Cardiac septum (tissue), 1 donor: ENCODE data around the gene NFAM1. TPM values are rescaled to one million over a fixed set of nuclear protein-coding genes. Genes with fewer than 3 reads are reported as not detected.

Source experiments
- DNase-seq: peaks from one replicate; pipeline ENCODE4 v3.0.0-alpha.2; 2020; ENCODE audit warnings: low spot score
- intact Hi-C: fragments of 100-400 bp; cut with DNase I; formaldehyde crosslinking; loops from one replicate; pipeline ENCODE4 v1.14.0; 2022
- total RNA-seq: library from RNA; stranded (reverse); fragmentation: NEBNext Ultra II Directional; extraction: Animal tissue kit (Norgen Biotek cat#: 25700); gene quantifications from one replicate; pipeline ENCODE4 v1.2.1, GENCODE V29; 2021
- donor health status: DM: no; HTN: no; CAD: no.

NFAM1 gene
- total RNA-seq, 1 donor from 2014 or later: 1.5 TPM

DNA sequence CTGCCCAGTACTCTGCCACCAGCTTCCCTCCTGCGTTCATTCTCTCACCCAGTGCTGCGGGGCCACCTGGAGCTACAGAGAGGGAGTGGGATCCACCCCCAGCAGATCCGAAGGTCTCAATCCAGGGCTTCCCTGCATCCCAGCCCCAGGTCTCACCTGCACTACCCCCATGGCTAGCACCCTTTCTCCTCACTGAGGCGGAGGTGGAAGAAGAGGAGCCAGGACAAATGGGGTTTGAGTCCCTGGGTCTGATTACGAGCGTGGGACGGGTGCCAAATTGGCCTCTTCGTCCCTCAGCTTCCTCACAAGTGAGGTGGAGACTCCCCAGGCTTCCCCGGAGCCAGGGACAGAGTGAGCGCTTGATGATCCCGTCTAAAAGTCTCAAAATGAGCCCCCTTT is 64.2 kb downstream of the NFAM1 start:
- intact Hi-C loops: no loop called here
- DNase-seq: no peak

DNA sequence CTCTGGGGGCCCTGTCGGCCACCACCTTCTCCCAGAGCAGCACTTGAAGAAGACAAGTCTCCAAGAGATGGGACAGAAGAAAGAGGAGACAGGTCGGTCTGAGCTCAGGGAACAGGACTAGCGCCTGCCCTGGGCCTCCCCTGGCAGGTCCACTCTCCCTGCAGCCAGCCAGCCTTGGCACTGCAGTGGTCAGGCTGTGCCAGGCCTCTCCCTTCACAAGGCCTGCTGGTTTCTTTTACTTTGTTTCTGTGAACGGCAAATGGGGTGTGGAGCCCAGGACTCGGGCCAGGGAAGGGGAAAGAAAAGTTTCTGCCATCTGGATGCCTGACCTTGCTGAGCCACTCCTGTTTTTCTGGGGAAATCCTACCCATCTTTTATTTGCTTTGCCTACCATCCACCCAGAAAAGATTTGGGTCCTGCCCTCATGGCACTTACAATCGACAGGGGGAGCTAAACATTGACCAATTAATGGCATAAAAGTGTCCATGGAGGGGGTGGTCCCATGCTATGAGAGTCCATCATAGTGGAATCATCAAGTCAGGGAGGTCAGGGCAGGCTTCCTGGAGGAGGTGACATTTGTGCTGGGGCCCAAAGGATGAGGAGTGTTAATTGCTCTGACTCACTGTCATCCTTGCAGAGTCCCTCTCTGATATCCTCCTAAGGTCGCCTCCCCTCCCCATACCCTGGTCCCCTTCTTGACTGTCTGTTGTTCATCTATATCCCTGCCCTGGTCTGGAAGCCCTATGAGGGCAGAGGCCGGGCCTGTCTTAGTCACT is 65.2 kb downstream of the NFAM1 start:
- intact Hi-C loops: no loop called here
- no peak for DNase-seq

DNA sequence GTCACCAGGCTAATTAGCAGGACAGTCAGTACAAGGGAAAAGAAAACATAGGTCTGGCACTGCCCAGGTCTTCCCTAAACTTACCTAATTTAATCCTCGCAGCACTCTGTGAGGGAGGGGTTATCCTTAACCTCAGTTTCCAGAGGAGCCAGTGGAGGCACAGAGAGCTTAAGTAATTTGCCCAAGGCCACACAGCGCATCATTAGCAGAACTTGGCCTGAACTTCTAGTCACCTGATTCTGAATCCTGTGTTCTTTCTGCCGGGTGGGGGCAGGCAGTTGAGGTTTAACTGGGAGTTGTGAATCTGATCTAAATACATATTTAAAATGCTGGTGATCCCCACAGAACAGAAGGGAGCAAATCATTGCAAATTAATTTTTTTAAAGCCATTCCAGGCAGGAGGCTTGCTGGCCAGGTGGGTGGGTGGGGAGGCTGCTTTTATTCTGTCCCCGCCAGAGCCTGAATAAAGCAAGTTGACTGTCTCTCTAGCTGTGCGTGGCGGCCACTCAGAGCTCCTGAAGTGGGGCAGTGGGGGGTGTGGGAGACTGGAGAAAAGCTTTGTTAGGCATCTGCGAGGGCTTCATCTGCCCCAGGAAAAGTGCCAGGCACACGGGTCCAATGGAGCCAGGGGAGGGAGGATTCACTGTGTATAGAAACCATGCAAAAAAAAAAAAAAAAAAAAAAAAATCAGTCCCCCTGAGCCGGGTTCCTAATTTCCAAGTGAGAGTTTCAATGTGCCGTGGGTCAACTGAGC is 66.1 kb downstream of the NFAM1 start:
- DNase-seq: no peak
- intact Hi-C loops: no loop called here

DNA sequence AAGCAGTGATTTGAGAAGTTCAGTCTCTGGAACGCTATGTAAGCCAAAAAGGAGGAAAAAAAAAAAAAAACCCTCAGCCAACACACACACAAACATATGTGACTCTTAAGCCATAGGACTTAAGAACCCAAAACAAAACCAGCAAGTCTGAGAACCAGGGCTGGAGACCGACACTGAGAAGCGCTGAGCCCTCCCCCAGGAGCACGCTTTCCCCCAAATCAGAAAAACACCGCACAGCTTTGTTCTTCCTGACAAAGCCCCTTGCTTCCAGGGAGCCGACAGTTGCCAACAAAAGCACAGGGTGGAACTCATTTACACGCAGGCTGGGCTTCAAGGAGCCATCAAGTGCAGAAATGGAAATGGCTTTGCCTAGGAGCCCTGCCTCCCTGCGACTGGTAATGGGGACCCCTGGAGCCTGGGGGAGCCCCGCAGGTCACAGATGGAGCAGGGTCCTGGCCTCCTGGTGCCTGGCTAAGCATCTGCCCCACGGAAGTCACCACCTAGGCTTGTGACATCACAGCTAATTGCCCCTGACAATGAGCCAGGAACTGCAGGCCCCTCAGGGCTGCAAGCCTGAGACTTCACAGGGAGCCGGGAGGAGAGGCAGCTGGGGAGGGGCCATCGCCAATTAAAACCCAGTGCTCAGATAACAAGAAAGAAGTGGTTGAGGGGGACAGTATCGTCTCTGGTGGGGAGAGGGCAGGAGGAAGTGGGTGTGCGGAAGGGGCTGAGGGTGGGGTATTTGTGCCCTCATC is 66.9 kb downstream of the NFAM1 start:
- no peak for DNase-seq
- intact Hi-C loops: no loop called here

DNA sequence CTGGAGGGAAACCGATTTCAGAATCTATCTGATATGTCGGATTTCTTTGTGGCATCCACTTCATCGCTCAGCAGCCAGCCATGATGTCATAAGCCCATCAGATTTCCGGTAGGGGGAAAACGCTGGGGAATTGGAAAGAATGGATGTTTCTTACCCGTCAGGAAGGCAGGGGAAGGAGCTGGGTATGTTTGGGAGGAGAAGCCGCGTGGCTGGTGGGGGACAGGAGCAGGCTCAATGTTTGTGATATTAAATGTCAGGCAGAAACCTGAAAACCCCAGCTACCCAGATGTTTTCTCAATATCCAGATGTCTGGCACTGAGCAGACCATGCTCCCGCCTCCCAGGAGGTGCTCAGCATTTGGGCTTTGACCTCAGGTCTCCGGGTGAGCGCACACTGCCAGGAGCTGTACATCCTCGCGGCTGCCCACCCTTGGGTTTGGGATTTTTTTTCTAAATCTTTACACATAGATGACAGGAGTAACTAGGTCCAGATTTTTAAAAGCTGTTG is 67.5 kb downstream of the NFAM1 start:
- DNase-seq: no peak
- intact Hi-C loops: no loop called here

DNA sequence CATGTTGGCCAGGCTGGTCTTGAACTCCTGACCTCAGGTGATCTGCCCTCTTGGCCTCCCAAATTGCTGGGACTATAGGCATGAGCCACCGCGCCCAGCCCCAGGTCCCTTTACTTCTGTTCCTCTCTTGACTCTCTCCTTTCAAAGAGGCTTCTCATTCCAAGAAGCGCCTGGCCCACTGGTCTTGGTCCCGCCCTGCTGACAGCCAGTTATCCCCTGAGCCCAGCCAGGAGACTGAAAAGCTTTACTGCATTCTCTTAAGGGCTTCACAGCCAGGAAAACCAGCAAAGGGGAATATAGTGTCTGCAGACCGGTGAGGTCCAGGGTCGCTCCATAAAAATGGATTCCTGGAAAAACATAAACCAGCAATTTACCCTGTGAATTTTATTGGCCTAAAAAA is 68.3 kb downstream of the NFAM1 start:
- no peak for DNase-seq
- intact Hi-C loops: no loop called here

DNA sequence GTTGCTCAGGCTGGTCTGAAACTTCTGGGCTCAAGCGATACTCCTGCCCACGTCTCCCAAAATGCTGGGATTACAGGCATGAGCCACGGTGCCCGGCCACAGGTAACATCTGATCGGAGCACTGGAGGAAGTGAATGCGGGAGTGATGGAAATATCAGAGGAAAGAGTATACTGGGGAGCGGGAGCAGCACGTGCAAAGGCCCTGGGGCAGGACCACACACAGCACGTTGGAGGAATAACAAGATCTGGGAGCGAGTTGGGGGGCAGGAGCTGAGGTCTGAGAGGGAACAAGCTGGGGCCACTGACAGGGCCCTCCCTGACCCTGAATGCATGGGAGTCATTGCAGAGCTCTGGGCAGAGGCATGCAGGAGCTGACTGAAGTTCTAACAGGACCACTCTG is 70.7 kb downstream of the NFAM1 start:
- DNase-seq: no peak
- intact Hi-C loops: no loop called here

DNA sequence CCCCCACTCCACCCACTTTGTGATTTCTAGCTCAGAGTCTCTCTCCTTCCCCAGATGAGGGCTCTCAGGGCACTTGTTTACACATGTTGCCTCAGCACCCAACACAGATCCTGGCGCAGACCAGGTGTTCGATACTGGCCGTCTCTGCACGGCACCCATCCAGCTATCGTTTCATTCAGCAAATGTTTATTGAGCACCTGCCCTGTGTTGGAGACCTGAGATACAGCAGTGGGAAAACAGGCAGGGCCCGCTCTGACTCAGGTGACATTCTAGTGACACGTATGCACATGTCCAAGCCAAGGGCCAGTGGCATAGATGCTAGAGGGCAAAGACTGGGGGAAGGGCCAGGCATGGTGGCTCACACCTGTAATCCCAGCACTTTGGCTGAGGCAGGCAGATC is 71.9 kb downstream of the NFAM1 start:
- DNase-seq: no peak
- intact Hi-C loops: no loop called here

DNA sequence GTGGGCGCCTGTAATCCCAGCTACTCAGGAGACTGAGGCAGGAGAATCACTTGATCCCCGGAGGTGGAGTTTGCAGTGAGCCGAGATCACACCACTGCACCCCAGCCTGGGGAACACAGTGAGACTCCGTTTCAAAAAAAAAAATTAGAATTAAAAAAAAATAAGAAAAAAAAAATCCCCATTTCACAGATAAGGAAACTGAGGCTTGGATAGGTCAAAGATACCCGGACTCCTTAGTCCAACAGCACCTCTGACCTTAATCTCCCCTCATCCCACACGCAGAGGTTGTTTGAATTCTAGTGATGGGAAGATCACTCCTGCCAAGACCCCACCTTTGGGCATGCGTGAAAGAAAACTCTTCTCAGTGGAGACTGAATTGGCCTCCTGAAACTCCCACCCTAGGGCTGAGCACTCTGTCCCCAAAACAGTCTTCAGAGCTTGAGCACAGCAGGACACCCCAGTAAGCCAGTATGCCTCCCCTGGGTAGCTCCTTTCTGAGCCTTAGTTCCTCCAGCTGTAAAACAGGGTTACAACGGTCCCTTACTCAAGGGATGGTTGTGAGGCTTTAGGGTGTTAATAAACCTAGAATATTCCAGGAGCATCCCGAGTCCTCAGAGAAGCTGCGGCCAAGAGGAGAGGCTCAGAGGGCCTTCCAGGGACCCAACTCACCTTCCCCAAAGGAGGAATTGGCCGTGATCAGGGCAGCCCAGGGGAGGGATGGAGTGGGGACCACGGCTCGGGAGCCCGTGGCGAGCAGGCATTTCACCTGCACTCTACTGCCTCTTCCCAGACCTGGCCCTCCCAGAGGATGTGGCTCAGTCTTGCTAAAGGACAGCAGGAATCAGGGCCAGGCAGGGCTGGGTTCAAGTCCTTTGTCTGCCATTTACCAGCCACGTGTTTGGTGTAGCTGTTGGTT is 73.3 kb downstream of the NFAM1 start:
- DNase-seq: no peak
- intact Hi-C loops: no loop called here

DNA sequence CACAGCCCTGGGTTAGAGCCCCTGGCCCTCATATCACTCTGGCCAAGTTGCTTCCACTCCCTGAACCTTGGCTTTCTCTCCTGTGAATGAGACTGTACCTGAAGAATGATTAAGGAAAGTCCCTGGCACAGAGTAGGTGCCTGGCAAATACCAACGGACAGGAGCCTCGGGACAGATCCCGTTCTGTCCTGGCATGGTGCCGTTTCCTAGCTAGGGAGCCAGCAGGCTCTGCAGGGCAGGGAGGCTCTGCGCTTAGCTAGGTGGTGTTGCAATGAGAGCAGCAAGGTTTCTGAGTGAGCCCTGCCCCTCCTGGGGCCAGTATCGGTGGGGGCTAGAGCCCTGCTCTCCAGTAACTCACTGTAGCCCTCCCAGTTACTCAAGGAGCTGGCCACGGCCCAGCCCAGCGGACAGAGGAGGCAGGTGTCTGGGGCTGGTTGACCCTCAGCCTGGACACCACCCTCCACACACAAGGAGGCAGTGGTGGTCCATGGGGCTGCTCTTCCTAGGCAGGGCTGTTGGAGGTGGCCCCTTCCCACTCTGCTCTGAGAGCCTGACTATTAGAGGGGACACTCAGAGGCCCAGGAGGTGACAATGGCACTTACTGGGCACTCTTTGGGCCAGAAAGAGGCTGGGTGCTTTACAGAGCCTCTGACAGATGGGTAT is 74.4 kb downstream of the NFAM1 start:
- intact Hi-C loops: no loop called here
- DNase-seq: no peak

DNA sequence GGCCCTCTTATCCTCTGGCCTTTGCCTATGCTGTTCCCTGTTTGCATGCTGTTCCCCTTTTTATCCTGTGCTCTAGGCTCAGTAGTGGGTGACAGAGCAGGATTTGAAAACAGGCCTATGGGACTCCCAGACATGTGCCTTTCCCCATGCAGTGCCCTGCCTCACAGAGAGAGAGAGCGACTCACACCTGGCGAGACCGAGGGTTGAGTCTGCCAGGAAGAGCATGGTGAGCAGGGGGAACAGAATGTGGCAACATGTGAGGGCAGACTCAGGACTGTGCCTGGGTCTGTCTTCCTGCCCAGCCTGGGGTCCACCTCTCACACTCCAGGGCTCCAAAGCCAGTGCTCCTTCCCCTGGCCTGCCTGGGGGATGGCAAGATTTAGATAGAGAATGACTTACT is 75.0 kb downstream of the NFAM1 start:
- intact Hi-C loops: no loop called here
- DNase-seq: no peak

DNA sequence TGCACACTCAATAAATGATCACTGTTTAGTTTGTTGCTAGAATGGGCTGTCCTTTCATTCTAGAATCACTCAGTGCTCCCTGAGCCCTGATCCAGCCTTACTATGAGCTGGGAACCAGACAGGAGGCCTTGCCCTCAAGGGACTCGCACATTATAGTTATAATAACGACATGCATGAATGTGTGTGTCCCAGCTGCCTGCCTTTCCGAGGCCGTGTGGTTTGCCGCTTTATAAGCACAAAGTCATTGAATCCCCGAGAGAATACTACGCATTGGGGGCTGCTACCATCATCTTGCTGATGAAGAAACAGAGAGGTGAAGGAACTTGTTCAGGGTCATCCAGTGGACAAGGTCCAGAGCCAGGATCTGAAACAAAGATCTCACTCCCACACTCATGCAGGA is 75.7 kb downstream of the NFAM1 start:
- intact Hi-C loops: no loop called here
- DNase-seq: no peak

DNA sequence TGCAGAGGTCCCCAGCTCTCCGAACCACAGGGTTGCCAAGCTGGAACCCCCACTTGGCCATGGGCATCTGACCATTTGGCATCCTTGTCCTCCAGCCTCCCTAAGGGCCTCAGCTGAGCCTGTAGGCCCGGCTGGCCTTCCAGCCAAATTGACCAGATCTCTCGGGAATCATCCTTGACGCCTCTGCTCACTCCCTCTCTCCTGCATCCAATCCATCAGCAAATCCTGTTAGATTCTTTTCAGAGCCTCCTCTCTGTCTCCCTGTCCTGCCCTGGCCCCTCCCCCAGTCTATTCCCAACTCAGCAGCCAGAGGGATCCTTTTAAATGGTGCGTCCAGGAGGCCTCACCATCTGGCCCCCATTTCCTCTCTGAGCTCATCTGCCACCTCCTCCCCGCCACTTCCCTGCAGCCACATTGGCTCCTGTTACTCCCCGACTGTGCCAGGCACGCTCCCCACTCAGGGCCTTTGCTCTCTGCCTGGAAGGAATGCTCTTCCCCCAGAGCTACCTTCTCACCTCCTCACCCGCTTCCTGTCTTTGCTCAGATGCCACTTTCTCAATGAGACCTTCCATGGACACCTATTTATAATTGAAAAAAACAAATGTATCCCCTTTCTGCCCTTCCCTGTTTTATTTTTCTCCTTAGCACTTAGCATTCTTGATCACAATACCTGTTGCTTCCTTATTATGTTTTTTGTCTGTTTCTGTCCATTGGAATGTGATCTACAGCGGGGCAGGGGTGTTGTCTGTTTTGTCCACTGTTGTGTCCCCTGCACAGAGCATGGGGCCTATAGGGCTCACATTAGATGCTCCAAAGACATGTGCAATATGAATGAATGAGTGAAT is 78.1 kb downstream of the NFAM1 start:
- no peak for DNase-seq
- intact Hi-C loops: no loop called here

DNA sequence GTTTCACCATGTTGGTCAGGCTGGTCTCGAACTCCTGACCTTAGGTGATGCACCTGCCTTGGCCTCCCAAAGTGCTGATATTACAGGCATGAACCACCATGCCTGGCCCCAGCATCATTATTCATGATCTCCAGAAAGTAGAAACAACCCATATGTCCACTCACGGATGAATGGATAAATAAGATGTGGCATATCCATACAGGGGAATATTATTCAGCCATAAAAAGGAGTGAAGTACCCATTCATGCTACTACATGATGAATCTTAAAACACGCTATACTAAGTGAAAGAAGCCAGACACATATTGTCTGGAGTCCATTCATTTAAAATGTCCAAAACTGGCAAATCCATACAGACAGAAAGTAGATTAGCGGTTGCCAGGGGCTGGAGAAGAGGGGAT is 81.8 kb downstream of the NFAM1 start:
- intact Hi-C loops: no loop called here
- no peak for DNase-seq

DNA sequence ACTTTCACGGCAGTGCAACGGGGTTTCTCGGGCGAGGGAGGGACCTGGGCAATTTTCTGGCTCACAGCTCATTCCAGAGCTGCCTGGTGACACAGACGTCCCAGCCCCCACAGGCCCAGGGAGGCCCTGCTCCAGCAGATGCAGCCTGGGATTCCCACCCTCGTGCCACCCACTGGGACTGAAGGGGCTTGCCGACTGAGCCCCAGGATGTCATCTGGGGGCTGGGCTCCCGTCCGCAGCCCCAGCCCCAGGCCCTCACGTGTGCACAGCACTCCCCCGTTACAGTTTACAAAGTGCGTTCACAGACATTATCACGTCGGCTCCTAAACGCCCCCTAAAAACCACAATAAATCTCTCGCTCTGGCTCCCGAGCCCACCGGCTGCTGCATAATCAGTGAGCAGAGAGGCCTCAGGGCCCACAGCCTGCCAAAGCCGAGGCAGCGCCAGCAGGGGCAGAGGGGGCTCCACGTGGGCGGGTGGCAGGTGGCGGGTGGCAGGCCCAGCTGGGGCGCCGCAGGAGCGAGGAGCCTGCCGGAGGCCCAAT is 84.8 kb downstream of the NFAM1 start:
- intact Hi-C loops: no loop called here
- DNase-seq: no peak

DNA sequence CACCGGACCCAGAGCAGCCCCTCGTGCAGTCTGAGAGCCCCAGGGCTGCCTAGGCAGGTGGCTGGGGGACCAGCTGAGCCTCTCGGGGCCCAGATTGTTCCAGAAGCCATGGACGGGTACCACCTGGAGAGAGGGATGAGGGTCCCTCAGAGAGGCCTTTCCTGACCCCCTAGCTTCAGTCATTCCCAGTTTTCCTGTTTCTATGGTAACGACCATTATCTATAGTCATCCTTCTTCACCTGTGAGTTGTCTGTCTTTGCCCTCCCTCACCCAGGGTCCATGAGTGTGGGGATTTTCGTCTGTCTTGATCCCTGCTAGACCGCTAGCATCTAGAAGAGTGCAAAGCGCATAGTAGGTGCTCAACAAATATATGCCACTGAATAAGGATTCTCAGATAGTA is 85.5 kb downstream of the NFAM1 start:
- intact Hi-C loops: no loop called here
- no peak for DNase-seq

DNA sequence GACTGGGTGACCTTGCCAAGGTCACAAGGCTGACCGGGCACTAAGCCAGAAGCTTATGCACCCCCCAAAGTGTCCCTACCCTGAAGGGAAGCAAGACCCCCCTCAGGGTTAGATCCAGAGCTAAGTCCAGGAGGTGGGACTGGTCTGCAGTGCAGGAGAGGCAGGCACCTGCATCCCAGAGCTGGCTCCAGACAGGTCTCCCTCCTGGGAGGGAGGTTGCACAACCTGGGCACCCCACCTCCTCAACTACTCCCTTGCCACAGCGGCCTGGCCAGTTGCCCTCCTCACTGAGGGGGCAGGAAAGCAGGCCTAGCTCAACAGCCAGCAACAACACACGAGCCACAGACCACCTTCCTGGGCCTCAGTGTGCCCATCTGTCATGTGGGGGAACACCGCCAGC is 86.7 kb downstream of the NFAM1 start:
- DNase-seq: no peak
- intact Hi-C loops: no loop called here
